Activated T-helper 2 cell treated with anti-CD3 and anti-CD28 coated beads, Interferon-gamma antibody, Interleukin-2, Interleukin-4, amounts not matched to agents 10 μg/mL and 5 μg/mL and 100 μg/mL, durations not matched to agents 14 hours and 24 hours and 36 hours (primary cell): ENCODE results near the gene SPAG6. TPM values are rescaled to one million over a fixed set of nuclear protein-coding genes. Genes with fewer than 3 reads are reported as not detected.
"Not testable (repeated sequence)": the region's sequence is repeated elsewhere in the genome, so short reads cannot be mapped to it uniquely, and the experiment has no call there.

Experiments
- DNase-seq: peaks from one replicate; pipeline ENCODE4 v3.0.0; 2021; ENCODE audit warnings: low spot score
- H3K27ac Mint-ChIP-seq: one replicate; pipeline ENCODE4 v1.8.0; 2021; ENCODE audit warnings: mixed read lengths
- H3K27me3 Mint-ChIP-seq: one replicate; pipeline ENCODE4 v1.8.0; 2021; ENCODE audit warnings: low read depth, mixed read lengths
- H3K36me3 Mint-ChIP-seq: one replicate; pipeline ENCODE4 v1.8.0; 2021; ENCODE audit warnings: low read depth, mixed read lengths
- H3K4me1 Mint-ChIP-seq: one replicate; pipeline ENCODE4 v1.8.0; 2021; ENCODE audit warnings: low read depth, mixed read lengths
- H3K4me3 Mint-ChIP-seq: one replicate; pipeline ENCODE4 v1.8.0; 2021; ENCODE audit warnings: low read depth, mild to moderate bottlenecking, moderate library complexity, mixed read lengths
- H3K9me3 Mint-ChIP-seq: one replicate; pipeline ENCODE4 v1.8.0; 2021; ENCODE audit warnings: mixed read lengths
- intact Hi-C: fragments of 100-400 bp; cut with micrococcal nuclease; formaldehyde crosslinking; loops from one replicate; pipeline ENCODE4 v1.15.1; 2023
- total RNA-seq: library from RNA; stranded (reverse); gene quantifications from 2 replicates; pipeline ENCODE4 v1.2.3, GENCODE V29; 2022

Gene SPAG6
- total RNA-seq, 1 donor from 2014 or later, result 0.14 TPM

DNA sequence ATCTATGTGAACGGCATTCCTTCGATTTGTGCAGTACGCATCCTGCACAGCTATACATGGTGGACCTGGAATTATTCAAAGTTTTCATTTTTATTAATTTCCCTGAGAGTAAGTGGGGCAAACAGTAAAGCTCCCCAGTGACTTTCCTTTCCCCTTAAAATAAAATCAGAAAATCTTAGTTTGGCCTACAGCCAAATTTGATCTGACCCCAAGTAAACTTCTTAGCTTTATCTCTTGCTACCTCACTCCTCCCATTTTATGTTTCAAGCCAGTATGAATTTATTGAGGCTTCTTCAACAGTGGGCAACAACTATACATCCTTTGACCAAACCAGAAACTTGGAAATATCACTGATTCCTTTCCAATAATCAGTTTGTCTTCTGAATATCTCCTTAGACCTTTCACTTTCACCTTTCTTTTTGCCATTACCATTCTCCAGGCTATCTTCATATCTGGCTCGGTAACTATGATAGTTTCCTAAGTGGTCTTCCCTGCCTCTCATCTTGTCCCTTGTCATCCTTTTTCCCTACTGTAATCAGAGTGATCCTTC is 11.1 kb downstream of the SPAG6 start:
- H3K27me3 Mint-ChIP-seq, result peaks cover 21% of the 10 kb centered on the region
- intact Hi-C loops, result no loop called here
- peaks cover 5% of the 10 kb centered on the region for H3K4me1 Mint-ChIP-seq
- DNase-seq, result no peak
- no peak overlapping the region for H3K4me3 Mint-ChIP-seq
- no peaks in the 10 kb centered on the region for H3K36me3 Mint-ChIP-seq
- H3K9me3 Mint-ChIP-seq, result no peaks in the 10 kb centered on the region
- no peak overlapping the region for H3K27ac Mint-ChIP-seq

GRCh38 chr10:22357770-22358169 is 12.5 kb downstream of the SPAG6 start:
- peaks cover 20% of the 10 kb centered on the region for H3K27me3 Mint-ChIP-seq
- H3K4me1 Mint-ChIP-seq, H3K27ac Mint-ChIP-seq, H3K36me3 Mint-ChIP-seq, DNase-seq, H3K4me3 Mint-ChIP-seq, intact Hi-C loops, H3K9me3 Mint-ChIP-seq: not testable (repeated sequence)

- Mint-ChIP-seq H3K36me3 (no peaks in the 10 kb centered on the region), H3K27ac (no peak overlapping the region), H3K4me1 (peaks cover 31% of the 10 kb centered on the region), H3K9me3 (no peaks in the 10 kb centered on the region), H3K4me3 (no peak overlapping the region), H3K27me3 (no peaks in the 10 kb centered on the region)
- intact Hi-C loops, result loop anchor here (10.0 kb wide), 1 partner anchor 271 kb away; no protein-coding TSS in a partner anchor
- no peak for DNase-seq
Measured at GRCh38 chr10:22363305-22363704, 18.0 kb downstream of the SPAG6 start.

DNA sequence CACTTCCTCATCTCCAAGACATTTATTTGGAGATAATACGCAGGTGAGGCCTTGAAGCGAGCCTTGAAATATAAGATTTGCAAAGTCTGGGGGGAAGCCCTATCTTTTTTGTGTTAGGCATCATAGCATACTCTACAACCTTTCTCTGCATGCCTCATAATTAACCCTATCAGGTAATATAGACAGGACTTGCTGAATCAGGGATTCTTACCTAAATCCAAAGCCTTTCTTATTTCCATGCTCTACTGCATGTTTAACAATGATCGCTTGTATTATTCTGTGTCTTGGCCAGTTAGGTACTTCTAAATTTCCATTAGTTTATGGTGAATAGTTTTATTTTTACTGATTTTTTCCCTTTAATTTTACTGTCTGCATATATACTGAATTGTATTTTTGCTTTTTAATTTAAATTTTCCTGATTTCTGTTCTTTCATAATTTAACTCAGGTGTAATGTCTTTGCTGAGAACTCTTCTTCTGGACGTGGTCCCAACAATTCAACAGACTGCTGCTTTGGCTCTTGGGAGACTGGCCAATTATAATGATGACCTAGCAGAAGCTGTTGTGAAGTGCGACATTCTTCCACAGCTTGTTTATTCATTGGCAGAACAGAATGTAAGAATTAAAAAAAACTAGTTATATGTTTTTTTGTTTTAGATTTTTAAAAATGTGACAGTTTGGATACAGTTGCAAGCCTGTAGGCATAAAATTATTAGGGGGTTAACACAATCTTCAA is 19.3 kb downstream of the SPAG6 start:
- intact Hi-C loops, result loop anchor here (2.0 to 10.0 kb wide), 3 partner anchors 14 to 270 kb away; no protein-coding TSS in a partner anchor
- no peak for DNase-seq
- Mint-ChIP-seq H3K27ac (no peak overlapping the region), H3K36me3 (no peaks in the 10 kb centered on the region), H3K9me3 (no peaks in the 10 kb centered on the region), H3K4me3 (no peak overlapping the region), H3K27me3 (no peaks in the 10 kb centered on the region), H3K4me1 (peaks cover 40% of the 10 kb centered on the region)

DNA sequence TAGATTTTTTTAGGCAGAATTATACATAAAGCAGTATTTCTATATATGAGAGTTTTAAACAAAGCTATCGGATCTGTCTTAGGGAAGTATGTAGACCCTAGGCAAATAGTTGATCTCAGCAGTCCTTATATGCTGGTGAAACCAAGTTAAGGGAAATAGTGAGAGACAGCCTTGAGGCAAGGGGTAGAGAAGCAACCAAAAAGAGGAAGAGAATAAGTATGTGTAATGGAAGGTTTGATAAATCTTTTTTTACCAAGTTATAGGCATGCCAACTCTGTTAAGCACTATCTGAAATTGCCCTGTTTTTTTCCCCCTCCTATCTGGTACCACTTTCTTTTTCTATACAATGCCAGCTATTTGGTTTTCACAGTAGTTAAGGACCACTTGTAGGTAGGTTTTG is 19.9 kb downstream of the SPAG6 start:
- H3K27ac Mint-ChIP-seq, result no peak overlapping the region
- H3K36me3 Mint-ChIP-seq, result no peaks in the 10 kb centered on the region
- no peak overlapping the region for H3K4me3 Mint-ChIP-seq
- H3K9me3 Mint-ChIP-seq, result no peaks in the 10 kb centered on the region
- H3K4me1 Mint-ChIP-seq, result peaks cover 41% of the 10 kb centered on the region
- no peak for DNase-seq
- intact Hi-C loops, result loop anchor here (2.0 to 10.0 kb wide), 3 partner anchors 14 to 270 kb away; no protein-coding TSS in a partner anchor
- no peaks in the 10 kb centered on the region for H3K27me3 Mint-ChIP-seq

DNA sequence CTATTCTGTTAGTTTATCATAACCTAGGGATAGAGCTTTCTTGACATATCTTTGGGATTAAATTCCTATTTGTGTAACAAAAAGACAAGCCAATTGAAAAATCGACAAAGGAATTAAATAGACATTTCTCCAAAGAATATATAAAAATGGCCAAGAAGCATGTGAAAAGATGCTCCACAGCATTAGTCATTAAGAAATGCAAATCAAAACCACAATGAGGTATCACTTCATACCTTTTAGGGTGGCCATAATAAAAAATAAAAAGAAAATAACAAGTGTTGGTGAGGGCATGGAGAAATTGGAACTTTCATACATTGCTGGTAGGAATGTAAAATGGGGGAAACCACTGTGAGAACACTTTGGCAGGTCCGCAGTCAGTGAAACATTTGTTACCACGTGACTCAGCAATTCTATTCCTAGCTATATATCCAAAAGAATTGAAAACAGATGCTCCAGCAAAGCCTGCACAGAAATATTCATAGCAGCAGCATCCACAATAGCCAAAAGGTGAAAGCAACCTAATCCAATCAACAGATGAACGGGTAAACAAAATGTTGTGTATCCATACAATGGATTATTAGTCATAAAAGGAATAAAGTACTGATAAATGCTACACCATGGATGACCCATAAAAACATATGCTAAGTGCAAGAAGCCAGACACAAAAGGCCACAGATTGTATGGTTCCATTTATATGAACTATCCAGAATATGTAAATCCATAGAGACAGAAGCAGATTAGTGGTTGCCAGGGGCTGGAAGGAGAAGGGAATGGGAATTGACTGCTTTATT is 20.5 kb downstream of the SPAG6 start:
- Mint-ChIP-seq H3K9me3 (no peaks in the 10 kb centered on the region), H3K4me1 (peaks cover 41% of the 10 kb centered on the region), H3K36me3 (no peaks in the 10 kb centered on the region), H3K27ac (peak overlapping the region; percentile 21), H3K4me3 (no peak overlapping the region), H3K27me3 (no peaks in the 10 kb centered on the region)
- intact Hi-C loops, result loop anchor here (2.0 to 10.0 kb wide), 5 partner anchors 13 to 269 kb away; no protein-coding TSS in a partner anchor
- no peak for DNase-seq

DNA sequence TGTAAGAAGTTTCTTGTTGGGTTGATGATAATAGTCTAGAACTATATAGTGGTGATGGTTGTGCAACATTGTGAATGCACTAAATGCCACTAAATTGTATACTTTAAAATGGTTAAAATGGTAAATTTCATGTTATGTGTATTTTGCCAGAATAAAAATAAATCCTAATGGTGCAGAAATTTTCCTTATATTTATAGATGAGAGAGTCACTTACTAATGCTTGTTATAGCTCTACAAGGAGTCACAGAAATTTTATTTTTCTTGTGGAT is 21.1 kb downstream of the SPAG6 start:
- peaks cover 42% of the 10 kb centered on the region for H3K4me1 Mint-ChIP-seq
- no peaks in the 10 kb centered on the region for H3K36me3 Mint-ChIP-seq
- H3K4me3 Mint-ChIP-seq, result no peak overlapping the region
- H3K27ac Mint-ChIP-seq, result no peak overlapping the region
- intact Hi-C loops, result loop anchor here (2.0 to 10.0 kb wide), 4 partner anchors 26 to 268 kb away; no protein-coding TSS in a partner anchor
- H3K27me3 Mint-ChIP-seq, result no peaks in the 10 kb centered on the region
- H3K9me3 Mint-ChIP-seq, result no peaks in the 10 kb centered on the region
- no peak for DNase-seq

- intact Hi-C loops, result loop anchor here (1.0 to 10.0 kb wide), 6 partner anchors 26 to 268 kb away; no protein-coding TSS in a partner anchor
- Mint-ChIP-seq H3K4me3 (peak overlapping the region; percentile 55), H3K4me1 (peaks cover 42% of the 10 kb centered on the region), H3K27ac (peak overlapping the region; percentile 81), H3K9me3 (no peaks in the 10 kb centered on the region), H3K27me3 (no peaks in the 10 kb centered on the region), H3K36me3 (no peaks in the 10 kb centered on the region)
- DNase-seq, result no peak
Measured at GRCh38 chr10:22366771-22367170, 21.5 kb downstream of the SPAG6 start.

DNA sequence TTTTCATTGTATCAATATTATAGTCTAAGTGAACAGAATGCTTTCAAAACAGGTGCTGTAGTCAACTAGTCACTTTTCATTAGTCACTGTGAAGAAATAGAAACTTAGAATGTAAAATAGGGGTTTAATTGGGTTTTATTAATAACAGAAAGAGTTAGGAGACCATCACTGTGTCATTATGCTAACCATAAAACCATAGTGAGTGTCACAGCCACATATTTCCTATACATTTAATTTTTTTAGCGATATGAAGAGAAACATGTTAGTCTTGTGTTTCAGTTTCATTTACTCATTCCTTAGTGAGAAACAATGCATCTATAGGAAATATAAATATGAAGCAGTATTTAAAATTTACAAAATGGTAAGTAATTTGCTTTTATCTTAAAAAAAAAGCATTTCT is 22.2 kb downstream of the SPAG6 start:
- no peak for DNase-seq
- Mint-ChIP-seq H3K4me1 (peaks cover 42% of the 10 kb centered on the region), H3K27me3 (no peaks in the 10 kb centered on the region), H3K36me3 (no peaks in the 10 kb centered on the region), H3K4me3 (no peak overlapping the region), H3K9me3 (no peaks in the 10 kb centered on the region), H3K27ac (peak overlapping the region; percentile 83)
- intact Hi-C loops, result loop anchor here (1.0 to 10.0 kb wide), 6 partner anchors 27 to 267 kb away; no protein-coding TSS in a partner anchor

DNA sequence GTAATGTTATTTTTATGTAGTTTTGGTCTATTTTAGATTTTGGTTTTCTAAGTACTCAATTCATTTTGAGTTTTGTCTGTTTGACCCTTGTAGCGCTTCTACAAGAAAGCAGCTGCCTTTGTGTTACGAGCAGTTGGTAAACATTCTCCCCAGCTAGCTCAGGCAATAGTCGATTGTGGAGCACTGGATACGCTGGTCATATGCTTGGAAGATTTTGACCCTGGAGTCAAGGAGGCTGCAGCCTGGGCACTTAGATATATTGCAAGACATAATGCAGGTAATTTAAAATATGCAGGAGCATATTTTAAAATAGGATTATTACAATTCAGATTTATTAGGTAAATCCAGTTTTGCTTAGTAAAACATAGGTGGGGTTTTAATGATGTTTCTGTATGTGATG is 23.1 kb downstream of the SPAG6 start:
- H3K4me3 Mint-ChIP-seq, result no peak overlapping the region
- no peaks in the 10 kb centered on the region for H3K36me3 Mint-ChIP-seq
- no peaks in the 10 kb centered on the region for H3K9me3 Mint-ChIP-seq
- DNase-seq, result no peak
- H3K4me1 Mint-ChIP-seq, result peaks cover 43% of the 10 kb centered on the region
- H3K27me3 Mint-ChIP-seq, result no peaks in the 10 kb centered on the region
- no peak overlapping the region for H3K27ac Mint-ChIP-seq
- intact Hi-C loops, result loop anchor here (5.0 to 10.0 kb wide), 2 partner anchors 204 to 266 kb away; no protein-coding TSS in a partner anchor

GRCh38 chr10:22368981-22369380 is 23.7 kb downstream of the SPAG6 start:
- intact Hi-C loops, result loop anchor here (1.0 to 10.0 kb wide), 3 partner anchors 10 to 266 kb away; no protein-coding TSS in a partner anchor
- no peaks in the 10 kb centered on the region for H3K9me3 Mint-ChIP-seq
- no peaks in the 10 kb centered on the region for H3K36me3 Mint-ChIP-seq
- H3K27ac Mint-ChIP-seq, result no peak overlapping the region
- no peak for DNase-seq
- H3K4me1 Mint-ChIP-seq, result peaks cover 41% of the 10 kb centered on the region
- H3K27me3 Mint-ChIP-seq, result no peaks in the 10 kb centered on the region
- no peak overlapping the region for H3K4me3 Mint-ChIP-seq

- Mint-ChIP-seq H3K36me3 (no peaks in the 10 kb centered on the region), H3K4me3 (no peak overlapping the region), H3K27ac (no peak overlapping the region), H3K4me1 (peaks cover 42% of the 10 kb centered on the region), H3K9me3 (no peaks in the 10 kb centered on the region), H3K27me3 (no peaks in the 10 kb centered on the region)
- intact Hi-C loops, result loop anchor here (1.0 to 10.0 kb wide), 3 partner anchors 10 to 265 kb away; no protein-coding TSS in a partner anchor
- DNase-seq, result no peak
Measured at GRCh38 chr10:22369434-22370072, 24.3 kb downstream of the SPAG6 start.
